ENCODE measurements around the gene CCDC170.

DNA sequence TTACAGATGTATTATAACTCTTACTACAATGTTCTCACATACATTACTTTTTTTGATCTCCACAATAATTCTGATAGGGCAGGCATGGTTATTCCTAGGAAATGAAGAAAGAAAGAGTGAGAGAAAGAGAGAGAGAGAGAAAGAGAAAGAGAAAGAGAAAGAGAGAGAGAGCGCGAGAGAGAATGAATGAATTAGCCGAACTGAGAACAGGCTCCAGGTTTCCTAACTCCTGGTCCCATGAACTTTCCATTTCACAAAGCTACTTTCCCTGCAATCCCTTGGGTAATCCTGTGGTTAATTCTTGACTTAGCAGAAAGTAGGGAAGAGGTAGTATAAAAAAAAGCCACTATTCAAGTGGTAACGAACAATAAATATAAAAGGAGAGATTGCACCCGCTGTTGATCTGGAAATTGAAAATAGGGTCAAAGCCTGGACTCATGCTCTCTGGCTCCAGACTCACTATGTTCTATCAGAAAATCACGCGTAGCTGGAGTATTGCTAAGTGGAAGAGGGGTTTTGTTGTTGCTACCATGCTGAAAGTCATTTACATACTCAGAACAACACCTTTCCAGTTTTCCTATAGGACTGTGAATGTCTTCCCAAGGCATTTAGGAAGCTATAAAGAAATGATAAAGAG is 131.2 kb downstream of the CCDC170 start:
- TF ChIP-seq YY1 (IDR thresholded peaks at IDR 0.05; ENCODE audit: insufficient read depth, insufficient read length), result no peak
- no peak for TF ChIP-seq ZNF274 (IDR thresholded peaks at IDR 0.05; ENCODE audit: low read depth, low read length)

Data from NT2/D1 (cell line).